ENCODE data around the gene EIF4E2.

DNA sequence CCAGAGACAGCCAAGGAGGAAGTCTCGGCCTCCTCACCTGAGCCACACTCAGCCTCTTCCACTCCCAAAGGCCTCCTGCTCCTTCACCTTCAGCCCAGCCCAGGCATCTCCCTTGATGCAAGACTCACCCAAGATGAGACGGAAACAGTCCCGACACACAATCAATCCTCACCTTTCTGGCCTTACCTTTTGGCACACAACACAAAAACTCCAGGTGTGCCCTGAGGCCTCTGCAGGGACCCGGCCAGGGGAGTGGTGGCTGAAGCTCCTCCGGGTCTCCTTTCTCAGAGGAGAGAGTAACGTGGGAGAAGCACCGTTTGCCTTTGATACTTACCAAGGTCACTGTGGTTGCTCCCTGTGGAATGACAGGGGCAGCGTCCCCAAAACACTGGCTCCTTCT, 59.1 kb downstream of the EIF4E2 start:
- TF ChIP-seq POLR2A (IDR thresholded peaks at IDR 0.05): no peak
- TF ChIP-seq, protein P1, sequence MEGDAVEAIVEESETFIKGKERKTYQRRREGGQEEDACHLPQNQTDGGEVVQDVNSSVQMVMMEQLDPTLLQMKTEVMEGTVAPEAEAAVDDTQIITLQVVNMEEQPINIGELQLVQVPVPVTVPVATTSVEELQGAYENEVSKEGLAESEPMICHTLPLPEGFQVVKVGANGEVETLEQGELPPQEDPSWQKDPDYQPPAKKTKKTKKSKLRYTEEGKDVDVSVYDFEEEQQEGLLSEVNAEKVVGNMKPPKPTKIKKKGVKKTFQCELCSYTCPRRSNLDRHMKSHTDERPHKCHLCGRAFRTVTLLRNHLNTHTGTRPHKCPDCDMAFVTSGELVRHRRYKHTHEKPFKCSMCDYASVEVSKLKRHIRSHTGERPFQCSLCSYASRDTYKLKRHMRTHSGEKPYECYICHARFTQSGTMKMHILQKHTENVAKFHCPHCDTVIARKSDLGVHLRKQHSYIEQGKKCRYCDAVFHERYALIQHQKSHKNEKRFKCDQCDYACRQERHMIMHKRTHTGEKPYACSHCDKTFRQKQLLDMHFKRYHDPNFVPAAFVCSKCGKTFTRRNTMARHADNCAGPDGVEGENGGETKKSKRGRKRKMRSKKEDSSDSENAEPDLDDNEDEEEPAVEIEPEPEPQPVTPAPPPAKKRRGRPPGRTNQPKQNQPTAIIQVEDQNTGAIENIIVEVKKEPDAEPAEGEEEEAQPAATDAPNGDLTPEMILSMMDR (IDR thresholded peaks at IDR 0.05): no peak
